Inflammatory macrophage (primary cell): Measurements from ENCODE around the gene SPATS2L.
A peak's percentile ranks its signal among the peaks of the same experiment; 100 is the strongest.

Experiments
- DNase-seq, 2 donors: peaks; one replicate each; pipeline ENCODE4 v3.0.0-alpha.2; 2020 to 2022

SPATS2L gene

DNA sequence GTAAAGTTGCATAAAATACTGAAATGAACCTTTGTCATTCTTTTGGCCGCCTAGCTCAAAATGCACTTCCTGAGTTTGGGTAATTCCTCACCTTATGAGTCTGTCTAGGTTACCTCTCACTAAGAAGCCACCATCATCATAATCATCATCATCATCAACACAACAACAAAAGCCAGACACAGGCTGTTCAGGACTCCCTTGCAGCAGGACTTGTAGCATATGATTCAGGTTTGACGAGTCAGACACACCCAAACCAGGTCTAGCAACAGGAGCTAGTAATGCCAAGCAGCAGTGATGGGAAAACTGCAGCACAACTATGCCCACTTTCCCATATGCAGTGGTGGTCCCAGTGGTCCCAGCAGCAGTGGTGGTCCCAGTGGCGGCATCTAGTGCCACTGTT, 216.7 kb downstream of the SPATS2L start:
- DNase-seq: no peak

DNA sequence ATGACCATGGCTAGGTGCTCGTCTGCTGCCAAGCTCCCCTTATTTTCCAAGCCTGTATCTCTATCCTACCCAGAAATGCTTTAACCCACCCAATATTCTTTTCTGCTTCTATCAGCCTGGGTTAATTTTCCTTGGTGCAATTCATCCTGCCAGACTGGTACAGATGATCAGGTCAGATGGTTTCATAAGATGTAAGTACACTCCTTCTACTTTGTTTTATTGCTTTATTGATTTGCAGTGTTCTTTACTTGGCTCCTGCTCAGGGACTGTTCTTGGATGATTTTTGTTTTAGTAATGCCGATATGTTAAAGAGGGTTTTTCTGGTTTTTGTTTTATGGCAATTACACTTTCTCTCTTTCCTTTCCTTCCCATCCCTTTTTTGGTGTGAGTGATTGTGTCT, 217.1 kb downstream of the SPATS2L start:
- DNase-seq: no peak

GRCh38 chr2:200525066-200525465, 218.6 kb downstream of the SPATS2L start:
- no peak for DNase-seq

- no peak for DNase-seq
Observed at GRCh38 chr2:200525551-200525881, 219.0 kb downstream of the SPATS2L start.

DNA sequence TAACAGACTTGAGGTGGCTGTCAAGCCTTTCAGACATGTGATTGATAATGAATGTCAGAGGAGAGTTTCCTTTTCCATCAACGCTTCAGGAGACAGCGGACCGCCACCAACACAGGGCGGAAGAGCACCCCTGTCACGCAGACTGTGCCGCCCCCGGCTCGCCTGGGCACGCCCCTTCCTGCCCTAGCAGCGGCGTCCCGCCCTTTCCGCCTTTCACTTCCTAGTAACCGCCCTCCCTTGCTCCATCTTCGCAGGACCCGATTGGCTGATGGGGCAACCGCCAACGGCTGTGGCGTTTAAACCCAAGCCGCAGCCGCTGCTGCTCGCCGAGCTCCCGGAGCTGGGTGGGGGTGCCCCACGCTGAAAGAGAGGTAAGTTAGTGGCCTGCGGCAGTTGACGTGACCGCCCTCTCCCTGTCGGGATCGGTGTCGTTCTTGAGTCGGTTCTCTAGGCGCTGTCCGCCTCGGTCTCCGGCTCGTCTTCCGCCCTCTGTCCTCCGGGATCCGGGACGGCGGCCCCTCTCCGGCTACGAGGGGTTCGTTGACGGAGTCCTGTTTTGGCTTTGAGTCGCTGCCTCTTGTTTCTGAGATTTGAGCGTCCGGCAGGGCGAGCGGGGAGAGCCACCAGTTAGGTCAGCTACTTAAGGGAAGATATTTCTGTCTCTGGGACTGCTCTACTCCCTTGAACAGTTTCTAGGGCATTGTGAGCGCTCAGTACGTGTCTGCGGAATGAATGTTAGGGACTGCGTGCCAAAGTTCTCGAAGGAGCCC, 219.6 kb downstream of the SPATS2L start, which contains the start of gene SGO2:
TSS of gene SGO2 (plus strand) at position 326 of the 770 bp plus-strand sequence. CDS start 6,769 bp downstream, outside the sequence.
- peak; percentile 97 for DNase-seq

GRCh38 chr2:200528228-200528627, 221.7 kb downstream of the SPATS2L start:
- no peak for DNase-seq
